NCI-H1417 (cell line): ENCODE results near the gene HBZ.
"Not testable (repeated sequence)": the region's sequence is repeated elsewhere in the genome, so short reads cannot be mapped to it uniquely, and the experiment has no call there.

Experiments
- DNase-seq, 3 experiments: peaks; one replicate each; lab custom pipeline; 2025; lab: John Stamatoyannopoulos, UW

HBZ gene

GRCh38 chr16:179211-180092 lies 27.0 kb downstream of the HBZ start:
- no peak for DNase-seq

- peak in 2 of 3 experiments; percentile 54 to 56 for DNase-seq
Observed at GRCh38 chr16:180101-180675, 27.7 kb downstream of the HBZ start, which contains the start of gene HBQ1. Gene HBQ1 (plus strand): TSS chr16:180459. CDS start chr16:180487, 28 bp downstream.

GRCh38 chr16:180681-181564 lies 28.5 kb downstream of the HBZ start:
- peak; percentile 79 to 85 (median 82) for DNase-seq

- no peak for DNase-seq
Observed at GRCh38 chr16:181565-182021, 29.1 kb downstream of the HBZ start.

GRCh38 chr16:183005-183404 lies 30.6 kb downstream of the HBZ start:
- no peak for DNase-seq

- no peak for DNase-seq
Observed at GRCh38 chr16:185213-185612, 32.8 kb downstream of the HBZ start.

GRCh38 chr16:185691-186090 lies 33.2 kb downstream of the HBZ start:
- no peak for DNase-seq

GRCh38 chr16:187330-187729 lies 34.9 kb downstream of the HBZ start:
- no peak for DNase-seq

- no peak for DNase-seq
Observed at GRCh38 chr16:188674-189073, 36.2 kb downstream of the HBZ start.

- DNase-seq, result no peak
Observed at GRCh38 chr16:189604-190186, 37.3 kb downstream of the HBZ start.

GRCh38 chr16:191831-192230 lies 39.4 kb downstream of the HBZ start:
- DNase-seq, result no peak

- no peak for DNase-seq
Observed at GRCh38 chr16:192686-193085, 40.2 kb downstream of the HBZ start.

- no peak for DNase-seq
Observed at GRCh38 chr16:193441-193840, 41.0 kb downstream of the HBZ start.

GRCh38 chr16:194516-194915 lies 42.1 kb downstream of the HBZ start:
- DNase-seq, result no peak

- no peak for DNase-seq
Observed at GRCh38 chr16:200388-200787, 47.9 kb downstream of the HBZ start.

GRCh38 chr16:203246-203645 lies 50.8 kb downstream of the HBZ start:
- DNase-seq, result no peak

GRCh38 chr16:204046-204445 lies 51.6 kb downstream of the HBZ start:
- not testable (repeated sequence) for DNase-seq
